ENCODE results near the gene WWC2.

The WWC2 gene

GRCh38 chr4:183303301-183303700, 204.2 kb downstream of the WWC2 start:
- TF ChIP-seq CTCF (IDR thresholded peaks at IDR 0.05): no peak
- Histone ChIP-seq H2AFZ (no peak overlapping the region), H3K9me3 (ENCODE audit: control insufficient read depth, low read length) (no peaks in the 10 kb centered on the region), H3K36me3 (ENCODE audit: control insufficient read depth, insufficient read depth, low read length) (no peaks in the 10 kb centered on the region), H3K4me3 (ENCODE audit: low read depth, low read length) (no peak overlapping the region), H3K9ac (no peak overlapping the region), H3K4me2 (ENCODE audit: low read length) (no peak overlapping the region), H3K79me2 (no peaks in the 10 kb centered on the region), H3K4me1 (peaks cover 6% of the 10 kb centered on the region), H3K27me3 (ENCODE audit: control insufficient read depth, insufficient read depth, low read length) (no peaks in the 10 kb centered on the region), H3K27ac (no peak overlapping the region)

GRCh38 chr4:183304067-183304466, 205.0 kb downstream of the WWC2 start:
- TF ChIP-seq CTCF (IDR thresholded peaks at IDR 0.05): no peak
- Histone ChIP-seq H3K27ac (no peak overlapping the region), H3K4me1 (peaks cover 6% of the 10 kb centered on the region), H3K9me3 (ENCODE audit: control insufficient read depth, low read length) (no peaks in the 10 kb centered on the region), H3K27me3 (ENCODE audit: control insufficient read depth, insufficient read depth, low read length) (no peaks in the 10 kb centered on the region), H3K4me2 (ENCODE audit: low read length) (no peak overlapping the region), H2AFZ (no peak overlapping the region), H3K9ac (no peak overlapping the region), H3K4me3 (ENCODE audit: low read depth, low read length) (no peak overlapping the region), H3K79me2 (no peaks in the 10 kb centered on the region), H3K36me3 (ENCODE audit: control insufficient read depth, insufficient read depth, low read length) (no peaks in the 10 kb centered on the region)

- Histone ChIP-seq H3K27me3 (ENCODE audit: control insufficient read depth, insufficient read depth, low read length) (no peaks in the 10 kb centered on the region), H3K9ac (no peak overlapping the region), H2AFZ (no peak overlapping the region), H3K9me3 (ENCODE audit: control insufficient read depth, low read length) (no peaks in the 10 kb centered on the region), H3K36me3 (ENCODE audit: control insufficient read depth, insufficient read depth, low read length) (no peaks in the 10 kb centered on the region), H3K79me2 (no peaks in the 10 kb centered on the region), H3K4me3 (ENCODE audit: low read depth, low read length) (no peak overlapping the region), H3K4me2 (ENCODE audit: low read length) (no peak overlapping the region), H3K27ac (no peak overlapping the region), H3K4me1 (peaks cover 6% of the 10 kb centered on the region)
- TF ChIP-seq CTCF (IDR thresholded peaks at IDR 0.05): no peak
Measured at GRCh38 chr4:183304538-183304937, 205.5 kb downstream of the WWC2 start.

- H3K4me2 ChIP-seq (ENCODE audit: low read length): no peak overlapping the region
- H3K79me2 ChIP-seq: no peaks in the 10 kb centered on the region
- no peak overlapping the region for H3K27ac ChIP-seq
- no peak for TF ChIP-seq CTCF (IDR thresholded peaks at IDR 0.05)
- H3K4me1 ChIP-seq: no peaks in the 10 kb centered on the region
- no peak overlapping the region for H3K9ac ChIP-seq
- no peaks in the 10 kb centered on the region for H3K27me3 ChIP-seq (ENCODE audit: control insufficient read depth, insufficient read depth, low read length)
- H3K36me3 ChIP-seq (ENCODE audit: control insufficient read depth, insufficient read depth, low read length): no peaks in the 10 kb centered on the region
- H2AFZ ChIP-seq: no peak overlapping the region
- no peak overlapping the region for H3K4me3 ChIP-seq (ENCODE audit: low read depth, low read length)
- no peaks in the 10 kb centered on the region for H3K9me3 ChIP-seq (ENCODE audit: control insufficient read depth, low read length)
Measured at GRCh38 chr4:183306811-183307210, 207.8 kb downstream of the WWC2 start.

GRCh38 chr4:183312841-183313240, 213.8 kb downstream of the WWC2 start:
- H3K27ac ChIP-seq: no peak overlapping the region
- H3K4me2 ChIP-seq (ENCODE audit: low read length): no peak overlapping the region
- no peaks in the 10 kb centered on the region for H3K27me3 ChIP-seq (ENCODE audit: control insufficient read depth, insufficient read depth, low read length)
- no peaks in the 10 kb centered on the region for H3K4me1 ChIP-seq
- H3K36me3 ChIP-seq (ENCODE audit: control insufficient read depth, insufficient read depth, low read length): no peaks in the 10 kb centered on the region
- no peak overlapping the region for H3K9ac ChIP-seq
- no peaks in the 10 kb centered on the region for H3K79me2 ChIP-seq
- H2AFZ ChIP-seq: no peak overlapping the region
- TF ChIP-seq CTCF (IDR thresholded peaks at IDR 0.05): no peak
- H3K9me3 ChIP-seq (ENCODE audit: control insufficient read depth, low read length): no peaks in the 10 kb centered on the region
- H3K4me3 ChIP-seq (ENCODE audit: low read depth, low read length): no peak overlapping the region

Measured in parathyroid adenoma (tissue), 2 donors.